CD4-positive, alpha-beta T cell treated with Interleukin-17A for 4 hours (primary cell): ENCODE data around the gene HOXB4.

Source experiments
- DNase-seq: peaks from one replicate; pipeline ENCODE4 v3.0.0-alpha.2; 2020; ENCODE audit warnings: mixed read lengths

The HOXB4 gene

GRCh38 chr17:48601207-48601538 lies 23.0 kb upstream of the HOXB4 start:
- no peak for DNase-seq

- no peak for DNase-seq
Observed at GRCh38 chr17:48600244-48601098, 22.3 kb upstream of the HOXB4 start.

DNA sequence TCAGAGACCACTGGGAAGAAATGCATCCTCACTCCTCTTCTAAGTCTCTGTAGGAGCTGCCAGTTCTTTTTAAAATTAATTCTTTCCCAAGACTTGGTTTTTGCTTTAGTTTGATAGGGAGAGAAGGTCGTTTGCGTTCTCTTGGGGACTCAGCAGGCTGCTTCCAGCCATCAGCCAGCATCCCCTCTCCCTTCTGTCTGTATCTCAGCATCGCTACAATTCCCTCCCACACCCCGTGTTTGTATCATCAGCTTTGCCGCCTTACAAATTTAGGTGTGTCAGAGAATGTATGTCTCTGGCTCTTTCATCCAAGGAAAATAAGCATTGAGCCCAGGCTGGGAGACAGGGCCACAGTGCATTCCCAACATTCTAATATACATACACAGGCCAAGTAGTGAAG lies 21.2 kb upstream of the HOXB4 start:
- no peak for DNase-seq

- DNase-seq: no peak
Observed at GRCh38 chr17:48598736-48599135, 20.6 kb upstream of the HOXB4 start.

GRCh38 chr17:48597778-48598631 lies 19.9 kb upstream of the HOXB4 start:
- peak; percentile 60 for DNase-seq

GRCh38 chr17:48597528-48597777 lies 19.3 kb upstream of the HOXB4 start:
- DNase-seq: no peak

- no peak for DNase-seq
Observed at GRCh38 chr17:48596735-48597527, 18.8 kb upstream of the HOXB4 start.

- DNase-seq: peak; percentile 41
Observed at GRCh38 chr17:48596000-48596734, 18.0 kb upstream of the HOXB4 start.

DNA sequence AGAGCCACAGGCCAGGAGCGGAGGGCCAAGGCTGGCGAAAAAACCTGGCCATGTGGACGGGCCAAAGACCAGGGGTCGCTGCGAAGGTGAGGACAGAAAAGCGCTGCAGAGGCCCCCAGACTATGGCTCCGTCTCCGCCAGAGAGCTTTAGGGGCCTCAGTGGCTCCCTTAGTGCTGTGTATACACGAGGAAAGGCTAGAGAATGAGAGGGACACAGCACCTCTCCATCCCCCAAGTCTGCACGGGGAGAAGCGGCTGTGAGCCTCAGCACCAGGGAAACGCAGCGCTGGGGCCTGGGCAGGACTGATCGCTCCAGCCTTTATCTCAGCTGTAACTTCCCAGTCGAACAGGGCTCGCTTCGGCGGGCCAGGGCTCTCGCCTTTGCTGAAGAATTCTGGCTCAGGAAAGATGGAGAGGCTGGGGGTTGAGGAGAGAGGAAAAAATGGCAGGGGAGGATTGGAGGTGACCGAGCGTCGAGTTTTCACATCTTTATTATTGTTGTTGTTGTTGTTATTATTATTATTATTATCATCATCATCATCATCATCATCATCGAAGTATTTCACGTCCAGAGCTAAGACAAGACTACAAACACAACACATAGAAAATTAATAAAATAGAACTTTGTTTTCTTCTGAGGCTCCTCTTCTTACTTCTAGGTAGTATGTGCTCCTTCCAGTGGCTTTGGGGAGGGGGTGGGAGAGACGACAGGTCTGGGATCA lies 17.3 kb upstream of the HOXB4 start:
- DNase-seq: no peak

- no peak for DNase-seq
Observed at GRCh38 chr17:48594538-48595277, 16.6 kb upstream of the HOXB4 start.

- peak; percentile 87 for DNase-seq
Observed at GRCh38 chr17:48593840-48594537, 15.8 kb upstream of the HOXB4 start.

GRCh38 chr17:48593126-48593829 lies 15.1 kb upstream of the HOXB4 start, which contains the start of gene HOXB5:
TSS of gene HOXB5 (minus strand) at chr17:48593779. CDS start at chr17:48593682, 97 bp downstream.
- peak; percentile 49 for DNase-seq

DNA sequence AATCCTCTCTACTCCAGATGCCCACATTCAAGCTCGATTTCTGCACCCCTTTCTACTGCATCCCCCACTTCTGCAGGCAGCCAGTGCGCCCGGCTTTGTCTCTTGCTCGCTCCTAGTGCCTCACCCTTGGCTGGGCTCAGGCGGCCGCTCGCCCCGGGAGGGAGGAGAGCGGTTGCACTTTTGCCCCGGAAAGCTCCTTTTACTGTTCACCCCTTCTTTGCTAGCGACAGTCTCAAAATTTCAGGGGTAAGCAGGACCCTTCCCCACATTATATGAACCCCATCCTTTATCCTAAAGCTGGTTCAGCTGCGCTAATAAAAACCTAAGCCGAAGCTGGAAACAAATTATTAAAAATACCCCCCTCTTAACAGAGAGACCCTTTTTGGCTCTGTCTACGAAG lies 14.4 kb upstream of the HOXB4 start:
- DNase-seq: peak; percentile 37

GRCh38 chr17:48592057-48592514 lies 13.9 kb upstream of the HOXB4 start:
- DNase-seq: no peak

GRCh38 chr17:48591255-48592056 lies 13.3 kb upstream of the HOXB4 start:
- no peak for DNase-seq

- DNase-seq: no peak
Observed at GRCh38 chr17:48590607-48591161, 12.5 kb upstream of the HOXB4 start.

DNA sequence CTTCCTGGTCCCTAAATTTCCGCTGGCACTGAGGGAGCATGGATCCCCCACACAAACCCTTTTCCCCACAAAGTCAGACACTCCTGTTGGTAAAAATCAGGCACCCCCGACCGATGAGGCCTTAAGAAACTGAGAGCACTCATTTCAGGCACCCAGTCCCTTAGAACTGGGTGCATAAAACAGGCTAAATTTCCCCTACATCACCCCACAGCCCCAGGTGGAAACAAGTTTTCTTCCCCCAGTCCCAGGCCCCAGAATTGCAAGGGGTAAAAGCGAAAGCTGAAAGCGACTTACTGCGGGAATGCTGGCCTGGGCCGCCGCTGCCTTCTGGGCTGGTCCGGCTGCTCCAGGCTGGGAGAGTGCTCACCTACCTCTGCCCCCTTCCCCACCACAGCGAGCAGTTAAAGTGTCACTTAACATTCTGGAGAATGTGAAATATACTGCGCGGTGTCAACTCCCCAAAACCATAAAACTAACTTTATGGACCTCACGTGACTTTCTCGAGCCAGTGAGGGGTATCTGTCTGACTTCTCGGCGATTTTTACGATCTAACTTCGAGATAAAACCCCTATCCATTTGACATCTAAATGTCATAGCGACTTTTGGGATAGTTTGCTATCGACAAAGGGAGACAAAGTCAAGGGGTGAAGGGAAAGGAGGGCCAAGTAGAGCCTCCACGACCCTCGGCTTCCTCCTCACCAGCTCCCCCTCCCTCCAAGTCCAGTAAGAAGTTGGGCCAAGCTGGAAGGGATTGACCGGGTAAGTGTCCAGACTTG lies 11.9 kb upstream of the HOXB4 start, which contains the start of gene HOXB3:
TSS of gene HOXB3 (minus strand) at position 411 of the 776 bp plus-strand sequence. CDS start 37,767 bp downstream, outside the sequence.
- no peak for DNase-seq
